B cell (primary cell): Measurements from ENCODE around the gene SFXN5. TPM values are rescaled to one million over a fixed set of nuclear protein-coding genes. Genes with fewer than 3 reads are reported as not detected.

ENCODE experiments used
- ATAC-seq: fragments of 200-7000 bp; cut with Tn5 transposase; one replicate; pipeline ENCODE4 v1.10.0; 2021; ENCODE audit warnings: low read depth, mild to moderate bottlenecking, moderate number of reproducible peaks, moderate library complexity
- CTCF ChIA-PET: fragments of 350-600 bp; sonication (Branson Sonifier 250); formaldehyde crosslinking; loops from one replicate; lab custom pipeline; 2021; ENCODE audit warnings: antibody characterized with exemption, inconsistent platforms; lab: Charles Lee
- POLR2A ChIA-PET: fragments of 350-600 bp; sonication (Branson Sonifier 250); formaldehyde crosslinking; loops from one replicate; lab custom pipeline; 2021; ENCODE audit warnings: antibody characterized with exemption; lab: Charles Lee
- DNase-seq: peaks from one replicate; pipeline ENCODE4 v3.0.0; 2013
- H2AFZ ChIP-seq: 2 replicates; pipeline ENCODE4 v1.6.1; 2012; ENCODE audit warnings: mild to moderate bottlenecking, low read depth, low read length; ENCODE audit not compliant: insufficient read depth, poor library complexity, severe bottlenecking
- H3K27ac ChIP-seq, 2 donors: 1 replicate in 1 of 2; 2 replicates in 1 of 2; pipeline ENCODE4 v1.5.1; 2012 to 2013; ENCODE audit warnings: low read length in 2 of 2, mild to moderate bottlenecking in 2 of 2, moderate library complexity in 1 of 2
- H3K27me3 ChIP-seq, 4 experiments: fragments of 200-600 bp in 1 of 4; sonication (generic) in 1 of 4; replicated peaks in 1 of 4; 1 replicate in 2 of 4; 2 replicates in 2 of 4; pipeline versions ENCODE4 v1.6.1 to v1.7.0; 2013 to 2016; ENCODE audit warnings: low read length in 3 of 4, mild to moderate bottlenecking in 2 of 4, mixed read lengths in 1 of 4, moderate library complexity in 1 of 4; ENCODE audit not compliant: insufficient read depth in 4 of 4, control insufficient read depth in 3 of 4; ENCODE audit errors: control extremely low read depth in 1 of 4
- H3K36me3 ChIP-seq, 2 experiments: replicated peaks in 1 of 2; 1 replicate in 1 of 2; 2 replicates in 1 of 2; pipeline versions ENCODE4 v1.6.1 to v1.7.1; 2013; ENCODE audit warnings: low read length in 1 of 2; ENCODE audit not compliant: insufficient read depth in 2 of 2, control insufficient read depth in 1 of 2; ENCODE audit errors: control extremely low read depth in 1 of 2, extremely low read depth in 1 of 2
- H3K4me1 ChIP-seq, 2 donors: fragments of 200-600 bp in 1 of 2; sonication (generic) in 1 of 2; 1 replicate in 1 of 2; 2 replicates in 1 of 2; pipeline versions ENCODE4 v1.5.1 to v1.6.1; 2013 to 2017; ENCODE audit warnings: low read length in 2 of 2; ENCODE audit not compliant: control insufficient read depth in 2 of 2, insufficient read depth in 2 of 2
- H3K4me2 ChIP-seq: replicated peaks from 2 replicates; pipeline ENCODE3; 2012; ENCODE audit warnings: mild to moderate bottlenecking, low read depth, low read length; ENCODE audit not compliant: poor library complexity, severe bottlenecking
- H3K4me3 ChIP-seq, 5 experiments: fragments of 200-600 bp in 1 of 5; sonication (generic) in 1 of 5; 1 replicate in 3 of 5; 2 replicates in 2 of 5; pipeline versions ENCODE4 v1.5.1 to v1.7.0; 2011 to 2016; ENCODE audit warnings: low read length in 4 of 5, mild to moderate bottlenecking in 4 of 5, low read depth in 2 of 5, control low read depth in 1 of 5, moderate library complexity in 1 of 5; ENCODE audit not compliant: insufficient read depth in 1 of 5; ENCODE audit errors: control extremely low read depth in 1 of 5, extremely low read depth in 1 of 5
- H3K79me2 ChIP-seq: fragments of 200-600 bp; sonication (generic); one replicate; pipeline ENCODE4 v1.6.0; 2016; ENCODE audit warnings: low read length; ENCODE audit not compliant: control insufficient read depth, insufficient read depth
- H3K9ac ChIP-seq: fragments of 200-600 bp; sonication (generic); 2 replicates; pipeline ENCODE4 v1.6.1; 2017; ENCODE audit warnings: mild to moderate bottlenecking, low read length, moderate library complexity
- H3K9me3 ChIP-seq, 3 donors: one replicate each; pipeline versions ENCODE4 v1.6.1 to v1.7.1; 2013; ENCODE audit warnings: low read length in 2 of 3; ENCODE audit not compliant: control insufficient read depth in 2 of 3, insufficient read depth in 1 of 3; ENCODE audit errors: control extremely low read depth in 1 of 3
- H4K20me1 ChIP-seq: 2 replicates; pipeline ENCODE4 v1.6.0; 2012; ENCODE audit warnings: mild to moderate bottlenecking, low read length; ENCODE audit not compliant: insufficient read depth, control insufficient read depth, poor library complexity, severe bottlenecking
- H3K27ac Mint-ChIP-seq: one replicate; pipeline ENCODE4 v1.8.0; 2021; ENCODE audit warnings: mixed read lengths
- H3K27me3 Mint-ChIP-seq: one replicate; pipeline ENCODE4 v1.8.0; 2021; ENCODE audit warnings: mixed read lengths
- H3K4me1 Mint-ChIP-seq: one replicate; pipeline ENCODE4 v1.8.0; 2021; ENCODE audit warnings: mixed read lengths
- H3K4me3 Mint-ChIP-seq: one replicate; pipeline ENCODE4 v1.8.0; 2021; ENCODE audit warnings: mixed read lengths
- H3K9me3 Mint-ChIP-seq: one replicate; pipeline ENCODE4 v1.8.0; 2022; ENCODE audit warnings: mixed read lengths; ENCODE audit not compliant: insufficient read depth
- EZH2 ChIP-seq: IDR thresholded peaks from 2 replicates; pipeline ENCODE4 v1.6.1; 2012; ENCODE audit warnings: borderline replicate concordance, low read depth, mild to moderate bottlenecking, moderate library complexity, low read length; ENCODE audit not compliant: insufficient read depth, poor library complexity, severe bottlenecking
- WGBS: methylation state at CpG from one replicate; pipeline ENCODE4 v1.1.5; 2013; ENCODE audit warnings: missing lambda C conversion rate; ENCODE audit not compliant: insufficient coverage; 5-methylcytosine and 5-hydroxymethylcytosine counted together
- intact Hi-C: fragments of 100-400 bp; cut with micrococcal nuclease; formaldehyde crosslinking; loops from one replicate; pipeline ENCODE4 v1.10.0; 2022
- polyA plus RNA-seq: library from polyadenylated mRNA; depleted of rRNA; stranded (reverse); fragments of >200 nt; gene quantifications from 2 replicates; pipeline ENCODE4 v1.2.3, GENCODE V29; 2012
- total RNA-seq, 2 donors: library from RNA; stranded (reverse); fragments of 120-200 nt in 1 of 2; gene quantifications; 1 replicate in 1 of 2; 2 replicates in 1 of 2; pipeline versions ENCODE4 v1.2.3 to v1.2.4, GENCODE V29; 2013 to 2022
- TF ChIP-seq, protein P1 (sequence below): fragments of 200-600 bp; IDR thresholded peaks from one replicate; pipeline ENCODE4 v1.8.0; 2022; ENCODE audit warnings: antibody characterized with exemption, mild to moderate bottlenecking

Gene SFXN5
- total and polyA plus RNA-seq, 2 donors (not counting 1 experiment from before 2014, with no cell fraction given) = 8.0 to 16.9 TPM

DNA sequence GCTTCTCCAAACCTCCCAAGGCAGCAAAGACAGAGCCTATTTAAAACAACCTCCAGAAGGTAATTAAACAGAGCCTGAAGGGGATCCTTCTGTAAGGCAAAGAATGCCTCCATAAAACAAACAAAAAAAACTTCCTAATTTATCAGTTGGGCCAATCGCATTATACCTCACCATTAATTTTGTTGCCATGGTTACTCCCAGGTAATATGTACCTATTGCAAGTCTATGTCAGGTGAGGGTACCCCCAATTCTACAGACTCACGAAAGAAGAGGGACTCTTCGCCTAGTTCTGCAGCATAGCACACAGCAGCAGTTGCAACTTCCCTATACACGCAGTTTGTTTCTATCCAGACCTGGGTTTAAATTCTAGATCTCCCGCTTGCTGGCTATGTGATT lies 38.8 kb downstream of the SFXN5 start:
- intact Hi-C loops = no loop called here
- WGBS = 100% methylated on average over 2 of the region's 5 CpGs
- H3K4me3 Mint-ChIP-seq = no peak overlapping the region
- no peak overlapping the region for H3K4me3 ChIP-seq
- no peaks in the 10 kb centered on the region for H3K4me1 ChIP-seq
- H3K27ac ChIP-seq = no peak overlapping the region
- H3K27me3 Mint-ChIP-seq = no peaks in the 10 kb centered on the region
- H3K79me2 ChIP-seq = no peaks in the 10 kb centered on the region
- ATAC-seq (no peak), DNase-seq (no peak)
- H3K9ac ChIP-seq = no peak overlapping the region
- H3K9me3 Mint-ChIP-seq = no peaks in the 10 kb centered on the region
- peaks cover 0 to 3% of the 10 kb centered on the region in 2 experiments for H3K36me3 ChIP-seq
- H3K9me3 ChIP-seq = no peaks in the 10 kb centered on the region
- H3K4me1 Mint-ChIP-seq = peaks cover 9% of the 10 kb centered on the region
- no peaks in the 10 kb centered on the region for H3K27me3 ChIP-seq
- no peak overlapping the region for H2AFZ ChIP-seq
- ChIA-PET POLR2A (no interaction called here), CTCF (no interaction called here)
- no peak for TF ChIP-seq EZH2
- TF ChIP-seq, protein P1, sequence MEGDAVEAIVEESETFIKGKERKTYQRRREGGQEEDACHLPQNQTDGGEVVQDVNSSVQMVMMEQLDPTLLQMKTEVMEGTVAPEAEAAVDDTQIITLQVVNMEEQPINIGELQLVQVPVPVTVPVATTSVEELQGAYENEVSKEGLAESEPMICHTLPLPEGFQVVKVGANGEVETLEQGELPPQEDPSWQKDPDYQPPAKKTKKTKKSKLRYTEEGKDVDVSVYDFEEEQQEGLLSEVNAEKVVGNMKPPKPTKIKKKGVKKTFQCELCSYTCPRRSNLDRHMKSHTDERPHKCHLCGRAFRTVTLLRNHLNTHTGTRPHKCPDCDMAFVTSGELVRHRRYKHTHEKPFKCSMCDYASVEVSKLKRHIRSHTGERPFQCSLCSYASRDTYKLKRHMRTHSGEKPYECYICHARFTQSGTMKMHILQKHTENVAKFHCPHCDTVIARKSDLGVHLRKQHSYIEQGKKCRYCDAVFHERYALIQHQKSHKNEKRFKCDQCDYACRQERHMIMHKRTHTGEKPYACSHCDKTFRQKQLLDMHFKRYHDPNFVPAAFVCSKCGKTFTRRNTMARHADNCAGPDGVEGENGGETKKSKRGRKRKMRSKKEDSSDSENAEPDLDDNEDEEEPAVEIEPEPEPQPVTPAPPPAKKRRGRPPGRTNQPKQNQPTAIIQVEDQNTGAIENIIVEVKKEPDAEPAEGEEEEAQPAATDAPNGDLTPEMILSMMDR = no peak
- no peaks in the 10 kb centered on the region for H4K20me1 ChIP-seq
- H3K4me2 ChIP-seq = no peak overlapping the region
- H3K27ac Mint-ChIP-seq = no peak overlapping the region

DNA sequence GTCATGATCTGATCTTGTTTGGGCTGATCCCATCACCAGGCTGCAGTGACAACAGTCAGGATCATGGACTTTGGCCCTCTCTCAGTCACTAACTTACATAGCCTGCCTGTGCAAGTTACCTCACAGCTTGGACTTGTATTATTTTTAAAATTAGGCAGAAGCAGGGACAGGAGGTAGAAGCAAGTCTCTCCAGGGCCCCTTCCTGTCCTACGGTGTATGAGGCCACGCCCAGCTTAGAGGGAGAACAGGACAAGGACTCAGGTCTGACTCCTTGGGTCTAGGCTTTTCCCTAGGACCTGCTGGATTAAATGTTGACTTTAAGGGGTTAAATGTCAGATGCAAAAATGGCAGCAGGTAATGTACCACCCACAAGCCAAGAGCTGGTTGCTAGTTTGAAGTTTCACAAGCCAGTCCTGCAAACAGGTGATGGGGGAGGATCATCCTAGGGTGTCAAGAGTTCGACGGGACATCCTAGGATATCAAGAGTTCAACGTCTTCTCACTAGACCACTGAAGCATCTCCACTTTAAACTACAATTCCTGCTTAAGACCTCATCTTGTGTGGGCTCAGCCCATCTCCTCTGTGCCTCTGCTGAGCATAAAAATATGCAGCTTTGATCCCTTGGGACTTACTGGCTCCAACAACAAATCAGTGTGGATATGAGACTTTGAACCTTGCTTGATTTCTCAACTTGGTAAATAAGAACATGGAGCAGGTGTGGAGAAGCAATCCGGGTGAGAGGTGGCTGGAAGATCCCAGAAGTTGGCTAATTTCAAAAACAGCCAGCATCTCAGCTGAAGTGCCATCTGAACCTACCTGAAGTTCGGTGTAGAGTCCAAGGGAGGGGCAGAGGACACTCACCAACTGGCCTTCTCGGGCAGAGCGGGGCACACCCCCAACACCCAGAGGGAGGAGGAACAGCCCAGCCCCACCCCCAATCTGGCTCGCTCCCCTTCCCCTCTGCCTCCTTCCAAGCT lies 39.5 kb downstream of the SFXN5 start:
- peaks cover 0 to 3% of the 10 kb centered on the region in 2 experiments for H3K36me3 ChIP-seq
- H3K27me3 ChIP-seq = no peaks in the 10 kb centered on the region
- H3K27me3 Mint-ChIP-seq = no peaks in the 10 kb centered on the region
- intact Hi-C loops = no loop called here
- WGBS = 92% methylated on average over 5 of the region's 10 CpGs
- ChIA-PET POLR2A (no interaction called here), CTCF (no interaction called here)
- H4K20me1 ChIP-seq = no peaks in the 10 kb centered on the region
- no peak for TF ChIP-seq EZH2
- TF ChIP-seq, protein P1 = no peak
- no peak overlapping the region for H3K27ac Mint-ChIP-seq
- no peak overlapping the region for H3K9ac ChIP-seq
- H3K4me2 ChIP-seq = no peak overlapping the region
- H3K4me3 ChIP-seq = no peak overlapping the region
- no peak for DNase-seq
- no peak for ATAC-seq
- no peaks in the 10 kb centered on the region for H3K9me3 ChIP-seq
- H3K79me2 ChIP-seq = no peaks in the 10 kb centered on the region
- H2AFZ ChIP-seq = no peak overlapping the region
- H3K4me3 Mint-ChIP-seq = no peak overlapping the region
- H3K27ac ChIP-seq = no peak overlapping the region
- H3K4me1 Mint-ChIP-seq = peaks cover 9% of the 10 kb centered on the region
- no peaks in the 10 kb centered on the region for H3K4me1 ChIP-seq
- H3K9me3 Mint-ChIP-seq = no peaks in the 10 kb centered on the region
